NB4 (cell line): ENCODE measurements around the gene NOP56.

Experiments
- DNase-seq: peaks from one replicate; pipeline ENCODE4 v3.0.0; 2010; ENCODE audit warnings: low read depth
- H3K4me3 ChIP-seq: one replicate; pipeline ENCODE4 v1.5.1; 2011; ENCODE audit warnings: mild to moderate bottlenecking, low read depth, low read length, moderate library complexity
- MAX ChIP-seq: IDR thresholded peaks from 2 replicates; pipeline ENCODE4 v1.6.1; 2011; ENCODE audit warnings: low read depth, low read length
- MYC ChIP-seq: IDR thresholded peaks from 2 replicates; pipeline ENCODE4 v1.6.1; 2011; ENCODE audit warnings: low read depth, low read length
- POLR2A ChIP-seq: IDR thresholded peaks from 2 replicates; pipeline ENCODE4 v1.6.1; 2011; ENCODE audit warnings: mild to moderate bottlenecking; ENCODE audit not compliant: insufficient read length; ENCODE audit errors: extremely low read depth
- TF ChIP-seq, protein P1 (sequence below): IDR thresholded peaks from one replicate; pipeline ENCODE4 v1.5.1; 2012; ENCODE audit warnings: low read depth, low read length

Gene NOP56

DNA sequence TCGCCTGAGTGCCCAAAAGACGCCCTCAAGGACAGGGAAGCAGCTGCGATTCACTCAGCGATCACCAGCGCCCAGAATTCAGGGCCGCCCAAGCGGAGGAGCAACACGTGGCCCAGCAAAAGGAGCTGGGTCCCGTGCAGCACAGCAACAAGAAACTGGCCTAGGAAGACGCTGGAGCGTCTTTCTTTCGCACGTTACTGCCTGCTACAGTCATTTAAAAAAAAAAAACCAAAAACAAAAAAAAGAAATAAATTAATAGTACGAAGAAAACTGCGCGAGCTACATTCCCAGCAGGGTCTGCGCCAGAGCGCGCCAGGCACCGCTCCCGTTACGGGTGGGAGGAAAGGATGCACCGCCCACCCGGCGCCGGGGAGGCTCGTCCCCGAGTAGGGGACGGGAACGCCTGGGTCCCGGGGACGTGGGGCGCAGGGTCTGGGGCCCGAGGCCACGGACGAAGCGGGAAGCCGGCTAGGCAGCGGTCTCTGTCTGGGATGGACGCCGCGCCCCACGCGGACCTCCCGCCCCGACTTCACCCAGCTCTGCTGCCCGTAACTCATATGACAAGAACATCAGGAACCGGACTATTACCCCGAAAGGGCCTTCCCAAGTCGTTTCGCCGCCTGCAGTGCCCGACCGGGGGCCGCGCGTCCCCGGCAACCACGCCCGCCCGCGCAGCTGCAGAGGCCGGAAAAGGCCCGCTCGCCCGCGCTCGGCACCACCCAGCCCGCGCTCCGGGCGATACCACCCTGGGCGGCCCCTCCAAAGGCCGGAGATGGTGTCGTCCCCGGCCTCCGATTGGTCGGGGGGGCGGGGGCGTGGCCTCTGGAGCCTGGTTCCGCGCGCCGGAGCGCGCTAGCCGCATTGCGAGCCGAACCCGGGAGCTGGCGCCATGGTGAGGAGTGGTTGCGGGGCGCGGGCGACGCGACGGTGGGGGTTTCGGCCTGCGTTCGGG, at the start of gene NOP56:
TSS of gene NOP56 (plus strand) at position 861 of the 952 bp plus-strand sequence. CDS start at position 890, 29 bp downstream.
- peak; percentile 98 for DNase-seq
- H3K4me3 ChIP-seq: peak within 1 kb of the TSS; percentile 84
- TF ChIP-seq, protein P1, sequence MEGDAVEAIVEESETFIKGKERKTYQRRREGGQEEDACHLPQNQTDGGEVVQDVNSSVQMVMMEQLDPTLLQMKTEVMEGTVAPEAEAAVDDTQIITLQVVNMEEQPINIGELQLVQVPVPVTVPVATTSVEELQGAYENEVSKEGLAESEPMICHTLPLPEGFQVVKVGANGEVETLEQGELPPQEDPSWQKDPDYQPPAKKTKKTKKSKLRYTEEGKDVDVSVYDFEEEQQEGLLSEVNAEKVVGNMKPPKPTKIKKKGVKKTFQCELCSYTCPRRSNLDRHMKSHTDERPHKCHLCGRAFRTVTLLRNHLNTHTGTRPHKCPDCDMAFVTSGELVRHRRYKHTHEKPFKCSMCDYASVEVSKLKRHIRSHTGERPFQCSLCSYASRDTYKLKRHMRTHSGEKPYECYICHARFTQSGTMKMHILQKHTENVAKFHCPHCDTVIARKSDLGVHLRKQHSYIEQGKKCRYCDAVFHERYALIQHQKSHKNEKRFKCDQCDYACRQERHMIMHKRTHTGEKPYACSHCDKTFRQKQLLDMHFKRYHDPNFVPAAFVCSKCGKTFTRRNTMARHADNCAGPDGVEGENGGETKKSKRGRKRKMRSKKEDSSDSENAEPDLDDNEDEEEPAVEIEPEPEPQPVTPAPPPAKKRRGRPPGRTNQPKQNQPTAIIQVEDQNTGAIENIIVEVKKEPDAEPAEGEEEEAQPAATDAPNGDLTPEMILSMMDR: no peak
- TF ChIP-seq MYC: peak; percentile 95
- TF ChIP-seq MAX: peak; percentile 97
- TF ChIP-seq POLR2A: peak; percentile 99

DNA sequence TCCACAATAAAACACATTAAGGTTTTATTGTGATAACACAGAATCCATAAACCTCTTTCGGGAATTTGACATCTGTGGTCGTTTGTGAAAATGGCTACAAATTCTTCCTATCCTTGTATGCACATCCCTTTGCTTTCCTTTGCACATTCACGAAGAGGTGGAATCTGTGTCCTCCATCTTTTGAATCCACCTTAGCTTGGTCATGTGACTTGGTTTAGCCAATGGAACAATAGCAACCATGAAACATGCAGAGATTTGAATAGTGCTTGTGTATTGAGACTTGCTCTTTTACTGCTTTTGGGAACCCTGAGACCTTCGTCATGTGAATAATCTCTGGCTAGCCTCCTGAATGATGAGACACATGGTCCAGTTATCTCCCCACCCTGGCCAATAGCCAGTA, 49.7 kb upstream of the NOP56 start:
- no peak overlapping the region for H3K4me3 ChIP-seq
- no peak for TF ChIP-seq POLR2A
- no peak for TF ChIP-seq MYC
- TF ChIP-seq MAX: no peak
- TF ChIP-seq, protein P1: no peak
- no peak for DNase-seq

GRCh38 chr20:2603816-2604505, 48.5 kb upstream of the NOP56 start:
- H3K4me3 ChIP-seq: no peak overlapping the region
- no peak for DNase-seq
- no peak for TF ChIP-seq MAX
- no peak for TF ChIP-seq MYC
- TF ChIP-seq, protein P1: no peak
- TF ChIP-seq POLR2A: no peak

GRCh38 chr20:2604506-2604835, 48.0 kb upstream of the NOP56 start:
- no peak overlapping the region for H3K4me3 ChIP-seq
- no peak for DNase-seq
- no peak for TF ChIP-seq POLR2A
- TF ChIP-seq MYC: no peak
- no peak for TF ChIP-seq MAX
- TF ChIP-seq, protein P1: no peak

- DNase-seq: no peak
- H3K4me3 ChIP-seq: no peak overlapping the region
- no peak for TF ChIP-seq MAX
- TF ChIP-seq POLR2A: no peak
- TF ChIP-seq, protein P1: no peak
- TF ChIP-seq MYC: no peak
Measured at GRCh38 chr20:2606507-2607006, 45.9 kb upstream of the NOP56 start.
